Fibroblast of lung (primary cell): ENCODE measurements around the gene TIMM44. TPM values are rescaled to one million over a fixed set of nuclear protein-coding genes. Genes with fewer than 3 reads are reported as not detected.

ENCODE experiments used
- DNase-seq, 2 donors: peaks; one replicate each; pipeline versions ENCODE4 v3.0.0 to v3.0.0-alpha.2; 2010; ENCODE audit warnings: low read depth in 2 of 2
- H2AFZ ChIP-seq: 2 replicates; pipeline ENCODE4 v1.5.1; 2012; ENCODE audit warnings: low read length, control low read depth, inconsistent platforms
- H3K27ac ChIP-seq: 2 replicates; pipeline ENCODE4 v1.5.1; 2011; ENCODE audit warnings: low read length, control low read depth; ENCODE audit not compliant: insufficient read depth
- H3K27me3 ChIP-seq: 2 replicates; pipeline ENCODE4 v1.5.1; 2011; ENCODE audit warnings: mild to moderate bottlenecking, low read length; ENCODE audit not compliant: control insufficient read depth, insufficient read depth
- H3K36me3 ChIP-seq: 2 replicates; pipeline ENCODE4 v1.5.1; 2011; ENCODE audit warnings: low read length; ENCODE audit not compliant: control insufficient read depth, insufficient read depth
- H3K4me1 ChIP-seq: 2 replicates; pipeline ENCODE4 v1.5.1; 2011; ENCODE audit warnings: low read length; ENCODE audit not compliant: control insufficient read depth, insufficient read depth; ENCODE audit errors: extremely low read depth
- H3K4me2 ChIP-seq: 2 replicates; pipeline ENCODE4 v1.5.1; 2011; ENCODE audit warnings: low read length, control low read depth; ENCODE audit not compliant: insufficient read depth; ENCODE audit errors: extremely low read depth
- H3K4me3 ChIP-seq, 4 experiments: fragments of 200-600 bp in 1 of 4; sonication (generic) in 1 of 4; replicated peaks in 1 of 4; 2 replicates each; pipeline ENCODE4 v1.5.1; 2011 to 2016; ENCODE audit warnings: low read length in 4 of 4, low read depth in 3 of 4, mild to moderate bottlenecking in 3 of 4, control low read depth in 2 of 4, inconsistent platforms in 1 of 4, mixed read lengths in 1 of 4; ENCODE audit not compliant: insufficient read depth in 1 of 4; ENCODE audit errors: control extremely low read depth in 1 of 4
- H3K79me2 ChIP-seq: 2 replicates; pipeline ENCODE4 v1.5.1; 2012; ENCODE audit warnings: mild to moderate bottlenecking, low read length, inconsistent platforms; ENCODE audit not compliant: control insufficient read depth, insufficient read depth
- H3K9ac ChIP-seq: 2 replicates; pipeline ENCODE4 v1.5.1; 2011; ENCODE audit warnings: mild to moderate bottlenecking, low read length, control low read depth; ENCODE audit not compliant: insufficient read depth
- H3K9me3 ChIP-seq: 2 replicates; pipeline ENCODE4 v1.5.1; 2012; ENCODE audit warnings: low read depth, low read length; ENCODE audit not compliant: control insufficient read depth, insufficient read depth
- H4K20me1 ChIP-seq: 2 replicates; pipeline ENCODE4 v1.5.1; 2011; ENCODE audit warnings: low read length; ENCODE audit not compliant: control insufficient read depth, insufficient read depth; ENCODE audit errors: extremely low read depth
- CTCF ChIP-seq, 2 donors: IDR thresholded peaks in 1 of 2; conservative IDR thresholded peaks in 1 of 2; 1 replicate in 1 of 2; 2 replicates in 1 of 2; pipeline ENCODE4 v1.5.1; 2011 to 2012; ENCODE audit warnings: low read length in 2 of 2, control low read depth in 1 of 2, inconsistent platforms in 1 of 2, low read depth in 1 of 2, mild to moderate bottlenecking in 1 of 2
- EZH2 ChIP-seq: IDR thresholded peaks from 2 replicates; pipeline ENCODE4 v1.5.1; 2012; ENCODE audit warnings: low read length, control low read depth, mild to moderate bottlenecking; ENCODE audit errors: missing control alignments
- polyA plus RNA-seq, 2 donors: library from polyadenylated mRNA; depleted of rRNA in 1 of 2; stranded (reverse) in 1 of 2; unstranded in 1 of 2; fragments of >200 nt; gene quantifications; 2 replicates each; pipeline ENCODE4 v1.2.1, GENCODE V29; 2011 to 2012; ENCODE audit warnings: missing spikeins in 1 of 2
- total RNA-seq: library from RNA; depleted of rRNA; stranded (reverse); fragments of >200 nt; gene quantifications from 2 replicates; pipeline ENCODE4 v1.2.1, GENCODE V29; 2014

Gene TIMM44
- total and polyA plus RNA-seq, 2 donors (not counting 1 experiment from before 2014, with no cell fraction given), result 29.5 to 56.1 TPM

GRCh38 chr19:7942981-7943443, 454 bp downstream of the TIMM44 start:
- DNase-seq, result no peak

GRCh38 chr19:7941895-7942596, 1.4 kb downstream of the TIMM44 start:
- Histone ChIP-seq H3K36me3 (peaks cover 6% of the 10 kb centered on the region), H4K20me1 (no peaks in the 10 kb centered on the region), H3K4me3 (peak overlapping the region in 2 of 4 experiments; percentile 97), H3K4me1 (no peaks in the 10 kb centered on the region), H3K4me2 (peak overlapping the region; percentile 89), H2AFZ (no peak overlapping the region), H3K9ac (no peak overlapping the region), H3K79me2 (peaks cover 13% of the 10 kb centered on the region), H3K9me3 (no peaks in the 10 kb centered on the region), H3K27me3 (no peaks in the 10 kb centered on the region), H3K27ac (no peak overlapping the region)
- TF ChIP-seq CTCF (conservative IDR thresholded peaks at IDR 0.05 in 1 of 2, IDR thresholded peaks at IDR 0.05 in 1 of 2; ENCODE audit: low read depth in 1 of 2, low read length in 2 of 2) (no peak), EZH2 (no peak)
- no peak for DNase-seq

More at GRCh38 chr19:7942981-7943443, 454 bp downstream of the TIMM44 start:
- peak overlapping the region; percentile 89 for H3K4me2 ChIP-seq
- H3K27me3 ChIP-seq, result no peaks in the 10 kb centered on the region
- peaks cover 13% of the 10 kb centered on the region for H3K79me2 ChIP-seq
- H3K4me3 ChIP-seq, result peak overlapping the region; percentile 76 to 97 (median 96)
- H3K9ac ChIP-seq, result peak overlapping the region; percentile 84
- no peaks in the 10 kb centered on the region for H4K20me1 ChIP-seq
- H3K36me3 ChIP-seq, result peaks cover 6% of the 10 kb centered on the region
- no peaks in the 10 kb centered on the region for H3K4me1 ChIP-seq
- no peaks in the 10 kb centered on the region for H3K9me3 ChIP-seq
- peak overlapping the region; percentile 88 for H3K27ac ChIP-seq
- TF ChIP-seq CTCF (conservative IDR thresholded peaks at IDR 0.05 in 1 of 2, IDR thresholded peaks at IDR 0.05 in 1 of 2; ENCODE audit: low read depth in 1 of 2, low read length in 2 of 2), result no peak
- no peak for TF ChIP-seq EZH2
- peak overlapping the region; percentile 50 for H2AFZ ChIP-seq

GRCh38 chr19:7940841-7941240, 2.6 kb downstream of the TIMM44 start:
- Histone ChIP-seq H3K79me2 (peaks cover 13% of the 10 kb centered on the region), H3K4me1 (no peaks in the 10 kb centered on the region), H3K4me3 (no peak overlapping the region), H3K9ac (no peak overlapping the region), H2AFZ (no peak overlapping the region), H3K9me3 (no peaks in the 10 kb centered on the region), H3K27me3 (no peaks in the 10 kb centered on the region), H3K36me3 (peaks cover 8% of the 10 kb centered on the region), H3K27ac (no peak overlapping the region), H3K4me2 (no peak overlapping the region), H4K20me1 (no peaks in the 10 kb centered on the region)
- no peak for TF ChIP-seq CTCF (conservative IDR thresholded peaks at IDR 0.05 in 1 of 2, IDR thresholded peaks at IDR 0.05 in 1 of 2; ENCODE audit: low read depth in 1 of 2, low read length in 2 of 2)
- no peak for TF ChIP-seq EZH2
- DNase-seq, result no peak
